GM23248 (cell line): ENCODE data around the gene THTPA.

ENCODE experiments used
- EZH2 ChIP-seq: fragments of 200-600 bp; sonication (generic); IDR thresholded peaks from 2 replicates; pipeline ENCODE4 v1.6.1; 2018; ENCODE audit warnings: antibody characterized with exemption, mild to moderate bottlenecking; ENCODE audit not compliant: insufficient read depth, poor library complexity, severe bottlenecking
- EZH2phosphoT487 ChIP-seq: fragments of 200-600 bp; sonication (generic); IDR thresholded peaks from 2 replicates; pipeline ENCODE4 v1.6.1; 2018; ENCODE audit warnings: antibody characterized with exemption, moderate library complexity, mild to moderate bottlenecking, low read depth; ENCODE audit not compliant: insufficient read depth

DNA sequence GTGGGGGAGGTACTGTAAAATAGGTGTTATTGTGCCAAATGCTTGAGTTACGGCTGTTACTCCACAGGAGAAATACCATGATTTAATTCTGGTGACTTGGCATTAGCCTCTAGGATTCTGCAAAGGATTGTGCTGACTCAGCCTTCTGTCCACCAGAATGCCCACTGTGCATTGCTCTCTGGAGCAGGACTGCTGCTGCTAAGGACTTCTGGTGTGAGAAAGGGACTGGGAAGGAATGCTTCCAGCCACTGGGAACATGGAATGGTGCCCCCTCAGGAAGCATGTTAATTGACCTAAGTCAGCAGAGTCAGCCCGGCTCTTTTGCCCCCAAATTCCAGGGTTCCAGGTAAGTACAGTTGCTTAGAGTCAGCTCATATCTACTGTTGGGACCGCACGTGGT is 37.4 kb upstream of the THTPA start:
- TF ChIP-seq EZH2phosphoT487 (no peak), EZH2 (no peak)
